ENCODE measurements around the gene AIP. TPM values are rescaled to one million over a fixed set of nuclear protein-coding genes. Genes with fewer than 3 reads are reported as not detected.
A peak's percentile ranks its signal among the peaks of the same experiment; 100 is the strongest.

AIP gene
- total RNA-seq: 79.5 and 104 TPM in 2 replicates

DNA sequence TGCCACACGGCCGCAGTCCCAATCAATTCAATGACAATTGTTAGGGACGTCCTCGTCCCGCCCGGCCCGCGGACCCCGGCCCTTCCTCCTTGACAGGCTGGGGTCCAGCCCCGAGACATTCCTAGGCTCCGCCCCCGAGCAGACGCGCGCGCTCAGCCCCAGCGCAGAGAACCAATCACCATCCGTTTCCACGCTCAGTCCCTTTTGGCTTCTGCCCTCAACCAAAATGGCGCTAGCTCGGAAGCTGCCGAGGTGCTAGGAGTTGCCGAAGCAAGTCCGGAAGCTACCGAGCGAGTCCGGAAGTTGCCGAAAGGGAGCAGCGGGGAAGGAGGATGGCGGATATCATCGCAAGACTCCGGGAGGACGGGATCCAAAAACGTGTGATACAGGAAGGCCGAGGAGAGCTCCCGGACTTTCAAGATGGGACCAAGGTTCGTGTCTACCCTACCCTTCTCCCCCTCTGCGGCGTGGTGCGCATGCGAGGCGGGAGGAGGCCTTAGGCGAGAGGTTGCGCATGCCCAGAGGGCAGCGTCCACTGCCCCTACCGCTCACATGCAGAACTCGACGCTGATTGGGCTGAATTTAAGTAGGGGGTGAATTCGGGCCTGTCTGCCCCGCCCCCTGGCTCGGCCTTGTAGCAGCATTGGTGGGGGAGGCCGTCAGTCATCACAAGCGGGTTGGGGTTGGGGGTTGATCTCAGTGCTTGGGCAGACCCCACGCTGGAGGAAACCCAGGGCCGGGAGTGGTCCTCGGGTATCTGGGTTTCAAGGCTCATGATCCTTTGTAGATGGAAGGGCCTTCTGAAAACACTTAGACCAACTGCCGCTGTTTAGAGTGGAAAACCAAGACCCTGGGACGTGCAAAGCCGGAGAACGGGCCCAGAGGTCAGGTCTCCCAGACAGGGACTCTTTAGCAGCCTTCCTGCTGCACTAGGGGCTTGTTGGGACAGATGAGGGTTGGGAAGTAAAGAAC lies at the start of gene AIP:
Gene AIP, plus strand, starts transcription at position 200 of the 972 bp plus-strand sequence. Its CDS starts 133 bp downstream, at position 333.
- peak; percentile 95 to 97 for DNase-seq (ENCODE audit: low read depth in 2 of 2)

DNA sequence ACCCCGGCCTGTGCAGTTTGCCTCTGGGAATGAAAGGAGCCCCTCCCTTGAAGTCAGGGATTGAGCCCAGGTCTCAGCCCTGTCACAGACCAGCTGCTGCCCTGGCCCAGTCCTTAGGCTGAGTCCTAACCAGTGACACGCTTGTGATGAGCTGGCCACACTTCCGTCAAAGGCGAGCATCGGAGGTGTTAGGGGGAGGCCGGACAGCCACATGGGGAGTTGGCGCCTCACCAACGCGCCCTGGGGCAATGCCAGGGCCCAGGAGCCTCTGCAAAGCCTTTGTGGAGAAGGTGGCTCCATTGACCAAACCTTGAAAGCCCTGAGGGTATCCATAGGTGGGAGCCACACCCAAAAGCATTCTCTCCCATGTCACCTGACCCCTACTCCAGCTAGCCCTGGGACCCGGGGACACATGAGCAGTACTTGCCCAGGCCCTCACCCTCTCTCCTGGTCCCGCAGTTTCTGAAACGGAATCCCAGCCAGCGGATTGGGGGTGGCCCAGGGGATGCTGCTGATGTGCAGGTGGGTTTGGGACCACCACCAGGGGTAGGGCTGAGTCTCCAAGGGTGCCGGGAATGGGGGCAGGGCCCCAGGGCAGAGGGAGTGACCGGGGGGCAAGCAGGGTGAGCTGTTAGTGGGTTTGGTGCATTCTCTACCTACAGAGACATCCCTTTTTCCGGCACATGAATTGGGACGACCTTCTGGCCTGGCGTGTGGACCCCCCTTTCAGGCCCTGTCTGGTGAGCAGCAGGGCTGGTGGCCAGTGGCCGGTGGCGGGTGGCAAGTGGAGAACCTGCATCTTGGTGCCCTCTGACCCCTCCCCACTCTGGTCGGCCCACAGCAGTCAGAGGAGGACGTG lies 49.1 kb upstream of the AIP start:
- DNase-seq (ENCODE audit: low read depth in 2 of 2): no peak

DNA sequence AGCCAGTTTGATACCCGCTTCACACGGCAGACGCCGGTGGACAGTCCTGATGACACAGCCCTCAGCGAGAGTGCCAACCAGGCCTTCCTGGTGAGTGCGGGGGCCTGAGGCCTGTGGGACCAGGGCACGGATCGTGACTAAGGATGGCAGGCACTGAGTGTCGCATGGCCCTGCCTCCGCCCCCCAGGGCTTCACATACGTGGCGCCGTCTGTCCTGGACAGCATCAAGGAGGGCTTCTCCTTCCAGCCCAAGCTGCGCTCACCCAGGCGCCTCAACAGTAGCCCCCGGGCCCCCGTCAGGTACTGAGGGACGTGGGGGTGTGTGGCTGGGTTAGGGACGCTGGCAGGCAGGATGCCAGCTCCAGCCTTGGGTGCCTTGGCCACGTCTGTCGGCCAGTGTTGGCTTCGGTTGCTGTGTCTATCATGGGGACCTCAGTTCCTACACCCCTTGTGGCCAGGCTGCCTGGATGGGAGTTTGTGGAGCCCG lies 48.4 kb upstream of the AIP start:
- no peak for DNase-seq (ENCODE audit: low read depth in 2 of 2)

DNA sequence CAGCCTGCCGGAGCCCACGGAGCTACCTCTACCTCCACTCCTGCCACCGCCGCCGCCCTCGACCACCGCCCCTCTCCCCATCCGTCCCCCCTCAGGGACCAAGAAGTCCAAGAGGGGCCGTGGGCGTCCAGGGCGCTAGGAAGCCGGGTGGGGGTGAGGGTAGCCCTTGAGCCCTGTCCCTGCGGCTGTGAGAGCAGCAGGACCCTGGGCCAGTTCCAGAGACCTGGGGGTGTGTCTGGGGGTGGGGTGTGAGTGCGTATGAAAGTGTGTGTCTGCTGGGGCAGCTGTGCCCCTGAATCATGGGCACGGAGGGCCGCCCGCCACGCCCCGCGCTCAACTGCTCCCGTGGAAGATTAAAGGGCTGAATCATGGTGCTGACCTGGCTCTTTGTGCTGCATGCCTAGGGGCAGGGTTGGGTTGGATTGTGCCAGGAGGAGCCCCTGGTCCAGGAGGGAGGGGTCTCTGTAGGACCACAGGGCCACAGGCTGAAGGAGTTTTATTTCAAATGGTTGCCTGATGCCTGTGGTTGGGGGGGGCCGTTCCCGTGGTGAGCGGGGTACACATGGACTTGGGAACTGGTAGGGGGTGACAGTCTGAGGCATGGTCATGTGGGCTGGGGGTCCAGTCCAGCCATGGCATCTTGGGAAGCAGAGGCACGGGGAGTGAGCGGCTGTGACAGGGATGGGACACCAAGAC lies 47.6 kb upstream of the AIP start:
- no peak for DNase-seq (ENCODE audit: low read depth in 2 of 2)

DNA sequence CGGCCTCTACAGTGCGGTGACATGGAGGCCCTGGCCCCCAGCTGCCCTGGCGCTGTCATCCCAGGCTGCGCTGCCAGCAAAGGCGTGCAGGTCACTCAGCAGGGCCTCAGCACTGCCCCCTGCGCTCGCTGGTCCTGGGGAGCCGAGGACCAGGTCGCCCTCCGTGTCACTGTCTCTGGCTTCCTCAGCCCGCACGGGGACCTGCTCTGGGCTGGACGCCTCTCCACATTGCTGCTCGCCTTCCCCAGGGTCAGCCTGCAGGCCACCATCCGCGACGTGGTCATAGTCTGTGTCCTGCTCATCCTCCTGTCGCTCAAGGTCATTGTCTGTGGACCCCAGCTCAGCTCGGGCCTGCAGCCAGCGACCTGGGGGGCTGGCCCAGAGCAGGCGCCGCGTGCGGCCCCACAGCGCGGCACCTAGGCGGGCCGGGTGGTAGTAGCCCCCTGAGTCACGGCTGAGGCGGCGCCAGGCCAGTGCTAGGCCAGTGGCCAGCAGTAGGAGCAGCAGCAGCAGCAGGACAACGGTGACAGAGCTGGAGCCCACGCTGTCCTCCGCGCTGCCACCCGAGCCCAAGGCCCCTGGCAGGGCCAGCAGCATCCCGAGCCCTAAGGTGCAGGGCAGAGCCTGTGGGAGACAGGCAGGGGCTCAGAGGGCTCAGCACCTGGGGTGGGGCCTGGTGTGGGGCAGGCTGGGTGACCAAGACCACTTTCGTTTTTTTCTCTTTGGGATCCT lies 46.9 kb upstream of the AIP start:
- DNase-seq (ENCODE audit: low read depth in 2 of 2): no peak

DNA sequence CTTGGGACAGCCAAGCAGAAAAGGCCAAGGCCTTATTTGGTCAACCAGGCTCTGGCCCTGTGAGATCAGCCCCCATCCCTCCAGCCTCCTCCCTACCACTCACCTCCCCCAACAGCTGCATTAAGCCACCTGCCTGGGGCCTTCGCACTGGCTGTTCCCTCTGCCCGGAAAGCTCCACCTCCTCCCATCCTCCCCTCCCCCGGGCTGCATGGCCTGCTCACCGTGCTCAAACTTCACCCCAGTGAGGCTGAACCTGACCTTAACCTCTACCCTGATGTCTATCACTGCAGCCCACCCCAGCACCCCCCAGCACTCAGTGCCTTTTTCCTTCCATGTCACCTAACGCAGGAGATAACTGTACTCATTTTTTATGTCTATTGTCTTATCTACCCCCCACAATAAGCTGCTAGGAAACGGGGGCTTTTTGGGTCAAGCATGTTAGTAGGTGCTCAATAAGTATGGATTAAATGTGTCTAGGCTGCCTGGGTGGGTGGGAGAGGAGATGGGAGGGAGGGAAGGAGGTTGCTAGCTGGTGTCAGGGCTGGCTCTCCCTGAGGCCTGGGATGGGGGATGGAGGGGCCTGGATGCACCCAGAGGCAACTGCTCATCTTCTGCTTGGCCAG lies 46.3 kb upstream of the AIP start:
- no peak for DNase-seq (ENCODE audit: low read depth in 2 of 2)

DNA sequence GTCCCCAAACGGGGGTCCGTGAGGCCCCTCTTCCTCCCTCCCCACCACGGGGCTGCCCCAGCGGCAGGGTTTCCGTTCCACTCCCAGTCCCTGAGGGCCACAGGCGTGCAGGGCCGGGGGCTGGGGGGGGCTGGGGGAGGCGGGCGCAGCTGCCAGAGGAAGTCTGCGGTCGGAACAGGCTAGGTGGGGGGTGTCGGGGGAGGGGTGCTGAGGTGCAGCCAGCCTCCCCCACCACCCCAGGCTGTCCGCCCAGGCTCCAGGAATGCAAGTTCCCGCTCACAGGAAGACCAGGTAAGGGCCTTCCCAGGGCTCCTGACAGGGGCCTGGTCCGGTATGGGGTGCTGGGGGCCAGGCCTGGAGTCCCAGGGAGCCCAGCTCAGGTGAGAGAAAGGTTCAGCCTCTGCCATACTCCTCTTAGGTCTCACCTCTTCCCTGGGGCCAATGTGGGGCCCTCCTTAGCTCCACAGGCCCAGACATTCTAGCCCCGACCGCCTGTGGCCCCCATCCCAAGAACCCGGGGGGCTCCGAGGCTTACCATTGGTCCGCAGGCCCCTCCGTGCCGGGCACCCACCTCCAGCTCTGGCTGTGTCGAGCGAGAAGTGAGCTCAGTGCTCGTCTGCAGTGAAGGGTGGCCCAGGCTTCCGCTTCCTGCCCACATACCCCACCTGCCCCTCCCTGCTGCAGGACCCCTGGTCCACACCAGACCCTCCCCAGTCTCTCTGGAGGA lies 45.6 kb upstream of the AIP start, which contains the start of gene PTPRCAP:
Gene PTPRCAP, minus strand, starts transcription at position 601 of the 727 bp plus-strand sequence. Its CDS starts 63 bp downstream, at position 538.
- DNase-seq (ENCODE audit: low read depth in 2 of 2): no peak

DNA sequence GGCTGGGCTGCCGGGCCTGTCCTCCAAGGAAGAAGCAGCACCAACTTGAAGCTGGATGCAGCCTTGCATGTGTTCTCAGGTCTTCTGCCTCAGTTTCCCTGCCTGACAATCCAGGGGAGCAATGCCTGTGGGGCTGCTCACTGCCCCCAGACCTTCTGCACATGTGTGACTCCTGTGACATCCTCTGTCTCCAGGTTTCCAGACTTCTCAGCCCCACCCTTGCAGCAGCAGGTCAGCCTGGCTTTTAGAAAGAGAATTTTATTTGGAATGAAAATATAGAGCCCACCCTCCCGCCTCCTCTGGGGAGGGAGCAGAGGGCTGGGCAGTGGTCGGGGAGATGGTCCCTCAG lies 45.0 kb upstream of the AIP start:
- DNase-seq (ENCODE audit: low read depth in 2 of 2): no peak

DNA sequence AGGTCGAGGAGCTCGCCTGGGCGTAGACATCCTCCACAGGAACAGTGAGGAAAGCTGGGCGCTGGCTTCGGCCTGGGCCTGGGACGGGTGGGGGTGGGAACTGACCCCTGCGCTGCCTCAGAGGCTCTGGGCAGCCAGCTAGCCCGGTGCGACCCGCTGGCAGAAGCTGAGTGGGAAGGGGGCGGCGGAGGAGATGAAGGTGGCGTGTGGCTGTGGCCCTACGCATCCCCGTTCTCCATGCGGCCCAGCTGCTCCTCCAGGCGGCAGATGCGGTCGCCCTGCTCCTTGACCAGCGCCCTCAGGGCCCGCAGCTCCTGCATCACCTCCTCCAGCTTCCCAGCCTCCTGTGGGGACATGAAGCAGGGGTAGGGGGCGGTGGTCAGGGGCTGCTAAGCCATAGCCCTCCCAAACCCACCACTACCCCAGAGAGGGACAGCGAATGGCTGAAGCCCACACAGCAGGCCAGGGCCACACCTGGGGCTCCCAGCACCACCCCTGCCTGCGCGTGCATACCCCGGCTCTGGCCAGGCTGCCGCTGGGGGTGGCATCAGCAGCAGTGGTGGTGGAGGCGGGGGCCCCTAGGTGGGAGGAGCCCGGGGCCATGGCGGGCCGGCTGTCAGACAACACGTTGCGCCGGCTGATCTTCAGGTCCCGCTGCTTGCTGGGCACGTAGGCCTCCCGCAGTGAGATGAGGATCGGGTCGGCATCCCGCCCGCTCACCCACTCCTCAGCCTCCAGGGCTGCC lies 44.5 kb upstream of the AIP start:
- DNase-seq (ENCODE audit: low read depth in 2 of 2): no peak

DNA sequence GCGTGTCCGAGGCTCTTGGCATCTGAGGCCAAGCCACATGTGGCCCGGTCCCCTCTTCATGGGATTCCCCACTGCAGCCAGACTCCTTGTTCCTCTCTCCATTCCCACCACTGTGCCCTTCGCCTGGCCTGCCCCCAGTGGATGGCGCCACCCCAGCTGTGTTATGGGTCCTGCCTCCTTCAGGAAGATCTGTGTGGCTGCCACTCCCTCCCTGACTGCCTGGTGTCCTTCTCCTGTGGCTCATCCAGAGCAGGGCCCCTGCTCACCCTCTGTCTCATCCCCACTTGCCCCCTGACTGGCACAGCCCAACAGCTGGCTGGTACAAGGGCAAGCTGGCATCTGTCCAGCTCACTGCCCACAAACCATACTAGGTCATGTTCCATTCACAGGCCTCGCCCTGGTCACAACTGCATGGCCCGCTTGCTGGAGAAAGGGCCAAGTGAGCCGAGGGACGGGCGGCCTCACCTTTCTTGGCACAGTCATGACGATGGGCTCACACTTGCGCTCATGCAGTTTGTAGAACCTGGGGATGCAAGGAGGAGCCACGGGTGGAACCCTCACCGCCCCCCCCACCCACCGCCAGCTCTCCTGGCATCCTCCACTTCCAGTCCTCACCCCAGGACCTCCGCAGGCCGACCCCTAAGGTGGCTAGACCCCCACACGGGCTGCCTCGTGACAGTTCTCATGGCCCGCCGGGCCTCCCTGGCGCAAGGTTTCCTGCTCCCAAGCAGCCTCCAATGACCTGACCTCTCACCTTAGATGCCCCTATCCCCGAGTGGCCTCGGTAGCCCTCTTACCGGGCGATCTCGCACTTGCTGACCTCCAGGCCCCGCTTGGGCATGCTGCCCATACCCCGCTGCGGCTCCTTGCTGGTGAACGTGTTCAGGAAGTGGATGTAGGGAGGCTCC lies 43.3 kb upstream of the AIP start:
- DNase-seq (ENCODE audit: low read depth in 2 of 2): peak in 1 of 2 donors; percentile 31

DNA sequence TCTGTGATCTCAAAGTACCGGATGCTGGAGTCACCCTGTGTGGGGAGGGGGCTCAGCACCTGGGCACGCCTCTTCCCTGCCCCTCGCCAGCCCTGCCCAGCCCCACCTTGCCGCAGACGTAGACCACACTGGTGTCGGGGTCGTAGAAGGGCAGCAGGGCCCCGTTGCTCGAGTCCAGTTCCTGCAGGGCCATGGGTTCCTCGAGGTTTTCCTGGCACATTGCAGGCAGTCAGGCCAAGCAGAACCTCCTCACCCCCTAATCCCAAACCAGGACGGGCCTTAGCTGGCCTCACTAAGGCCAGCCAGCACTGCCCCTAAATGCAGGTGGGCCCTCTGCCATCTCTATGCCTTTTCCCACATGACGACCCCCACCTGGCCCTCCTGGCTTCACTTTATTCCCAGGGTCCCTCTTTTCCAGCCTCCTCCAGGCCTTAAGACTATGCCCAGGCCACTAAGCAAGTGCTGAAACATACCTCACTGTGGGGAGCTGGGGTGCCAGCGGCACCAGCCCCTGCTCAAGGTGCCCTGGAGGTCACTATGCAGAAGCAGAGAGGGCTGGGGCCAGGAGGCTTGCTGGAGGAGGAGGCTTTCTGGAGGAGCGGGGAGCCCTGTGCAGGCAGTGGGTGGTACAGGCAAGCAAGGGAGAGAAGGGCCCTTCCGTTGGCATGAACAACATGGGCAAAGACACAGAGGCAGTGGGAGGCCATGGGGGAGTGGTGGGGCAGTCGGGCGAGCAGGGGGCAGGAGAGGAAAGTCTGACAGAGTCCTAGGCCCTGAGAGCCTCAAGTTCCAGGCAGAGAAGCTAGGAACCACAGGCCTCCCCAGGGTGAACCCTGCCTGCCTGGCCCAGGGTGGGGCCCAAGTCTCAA lies 42.4 kb upstream of the AIP start:
- no peak for DNase-seq (ENCODE audit: low read depth in 2 of 2)

DNA sequence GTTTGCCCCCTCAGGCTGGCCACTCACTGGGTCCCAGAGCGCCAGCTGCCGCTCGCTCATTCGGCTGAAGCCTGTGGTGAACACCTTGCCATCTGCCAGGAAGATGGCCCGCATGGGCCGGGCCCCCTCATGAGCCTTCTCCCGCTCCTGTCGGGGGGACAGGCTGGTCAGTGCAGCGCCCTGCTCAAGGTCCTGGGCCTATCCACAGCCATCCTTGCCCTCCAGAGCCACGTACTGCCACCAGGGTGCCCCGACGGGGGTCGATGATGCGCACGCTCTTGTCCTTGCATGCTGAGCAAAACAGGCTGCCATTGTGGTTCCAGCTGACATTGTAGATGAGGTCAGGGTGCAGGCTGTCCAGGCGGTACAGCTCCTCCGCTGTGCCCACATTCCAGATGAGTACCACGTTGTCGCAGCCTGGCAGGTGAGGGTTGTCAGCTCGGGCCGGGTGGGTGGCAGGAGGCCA lies 41.7 kb upstream of the AIP start:
- no peak for DNase-seq (ENCODE audit: low read depth in 2 of 2)

DNA sequence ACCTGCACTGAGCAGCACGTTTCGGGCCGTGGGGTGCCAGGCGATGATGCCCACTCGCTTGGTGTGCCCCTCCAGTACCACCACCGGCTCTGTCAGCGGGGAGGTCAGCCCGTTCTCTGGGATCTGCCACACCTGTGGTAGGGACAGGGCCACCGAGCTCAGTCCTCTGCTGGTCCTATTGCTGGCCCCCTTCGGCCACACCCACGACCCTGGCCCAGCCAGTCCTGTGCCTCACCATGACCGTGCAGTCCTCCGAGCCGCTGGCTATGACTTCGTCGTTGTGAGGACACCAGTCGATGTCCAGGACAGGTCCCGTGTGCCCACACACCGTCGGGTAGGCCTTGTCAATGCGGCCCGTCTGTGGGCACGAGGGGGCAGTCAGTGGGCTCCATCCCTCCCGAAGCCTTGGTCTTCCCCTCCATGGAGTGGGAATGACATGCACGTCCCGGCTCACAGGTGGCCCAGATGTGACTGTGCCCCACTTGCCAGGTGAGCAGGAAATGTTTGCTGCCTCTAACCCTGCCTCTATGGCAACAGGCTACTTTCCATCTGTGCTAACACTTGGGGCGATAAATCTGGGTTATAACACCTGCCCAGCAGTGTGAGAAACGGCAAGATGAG lies 41.0 kb upstream of the AIP start:
- DNase-seq (ENCODE audit: low read depth in 2 of 2): no peak

DNA sequence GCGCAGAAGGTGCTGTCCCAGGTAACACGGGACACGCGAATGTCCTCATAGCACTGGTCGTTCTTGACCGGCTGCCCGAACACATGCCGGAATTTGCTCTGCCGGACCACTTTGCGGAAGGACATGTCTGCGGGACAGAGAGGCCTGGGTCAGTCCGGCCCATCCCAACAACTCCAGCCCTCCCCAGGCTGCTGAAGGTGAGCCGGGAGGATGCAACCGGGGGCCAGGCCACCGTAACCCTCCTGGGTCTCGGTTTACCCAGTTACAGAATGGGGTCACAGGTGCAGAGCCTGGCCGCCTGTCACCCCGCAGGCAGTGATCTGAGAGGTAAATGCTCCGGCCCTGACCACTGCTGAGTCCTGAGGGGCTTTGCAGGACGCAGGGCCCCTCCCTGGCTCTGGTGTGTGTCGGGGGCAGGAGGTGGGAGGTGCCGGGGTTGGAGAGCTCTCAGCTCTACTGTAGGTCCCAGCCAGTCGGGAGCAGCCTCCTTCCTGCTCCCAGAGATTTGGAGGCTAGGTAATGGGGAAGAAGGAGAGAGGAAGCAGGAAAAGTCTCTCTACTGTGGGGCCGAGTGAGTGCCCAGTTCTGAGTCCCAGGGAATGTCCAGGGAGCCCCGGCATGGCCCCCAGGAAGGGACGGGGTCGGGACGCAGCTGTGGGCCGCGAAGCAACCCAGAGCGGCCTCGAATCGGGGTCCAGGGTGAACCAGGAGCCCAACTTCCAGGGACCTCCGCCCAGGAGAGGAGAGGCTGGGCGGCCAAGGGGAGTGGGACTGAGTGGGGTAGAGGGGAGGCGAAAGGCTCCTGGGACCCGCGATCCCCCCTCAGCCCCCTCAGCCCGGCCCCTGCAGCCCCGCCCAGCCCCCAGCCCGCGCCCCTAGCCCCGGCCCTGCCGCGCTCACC lies 40.1 kb upstream of the AIP start:
- DNase-seq (ENCODE audit: low read depth in 2 of 2): peak in 1 of 2 donors; percentile 22

DNA sequence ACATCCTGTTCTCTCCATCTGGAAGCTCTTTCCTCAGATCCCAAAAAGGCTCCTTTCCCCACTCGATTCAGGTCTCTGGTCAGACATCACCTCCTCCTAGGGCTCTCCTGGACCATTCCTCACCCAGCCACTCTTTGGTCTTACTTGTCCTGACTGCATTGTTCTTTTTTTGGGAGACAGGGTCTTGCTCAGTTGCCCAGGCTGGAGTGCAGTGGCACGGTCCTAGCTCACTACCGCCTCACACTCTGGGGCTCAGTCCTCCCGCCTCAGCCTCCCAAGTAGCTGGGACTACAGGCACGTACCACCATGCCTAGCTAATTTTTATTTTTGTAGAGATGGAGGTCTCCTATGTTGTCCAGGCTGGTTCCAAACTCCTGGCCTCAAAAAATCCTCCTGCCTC lies 37.3 kb upstream of the AIP start:
- no peak for DNase-seq (ENCODE audit: low read depth in 2 of 2)
